Right cardiac atrium (tissue), 5 donors: Measurements from ENCODE around the gene NINJ2. TPM values are rescaled to one million over a fixed set of nuclear protein-coding genes. Genes with fewer than 3 reads are reported as not detected.
"Not testable (repeated sequence)": the region's sequence is repeated elsewhere in the genome, so short reads cannot be mapped to it uniquely, and the experiment has no call there.

Source experiments
- ATAC-seq, 2 donors: fragments of 200-7000 bp; cut with Tn5 transposase; one replicate each; pipeline versions ENCODE4 v1.8.0 to v1.9.1; 2020; ENCODE audit warnings: moderate library complexity in 2 of 2, mild to moderate bottlenecking in 1 of 2
- DNase-seq, 3 donors: peaks; one replicate each; pipeline ENCODE4 v3.0.0-alpha.2; 2020
- H3K27ac ChIP-seq: one replicate; pipeline ENCODE4 v1.5.1; 2013; ENCODE audit warnings: mild to moderate bottlenecking, low read length, control low read depth, moderate library complexity
- H3K27me3 ChIP-seq: one replicate; pipeline ENCODE4 v1.6.1; 2013; ENCODE audit not compliant: control insufficient read depth, insufficient read depth
- H3K4me1 ChIP-seq: one replicate; pipeline ENCODE4 v1.6.1; 2013; ENCODE audit warnings: low read length; ENCODE audit not compliant: control insufficient read depth, insufficient read depth
- H3K4me3 ChIP-seq: one replicate; pipeline ENCODE4 v1.5.1; 2013; ENCODE audit warnings: low read length, control low read depth
- H3K9me3 ChIP-seq: one replicate; pipeline ENCODE4 v1.6.1; 2013; ENCODE audit warnings: low read length; ENCODE audit not compliant: control insufficient read depth
- WGBS: extraction: QIAGEN DNeasy Blood & Tissue Kit; methylation state at CpG from one replicate; pipeline ENCODE4 v1.1.7; 2013; 5-methylcytosine and 5-hydroxymethylcytosine counted together
- intact Hi-C, 4 donors: fragments of 100-400 bp; cut with DNase I; formaldehyde crosslinking; loops; one replicate each; pipeline versions ENCODE4 v1.11.0 to v1.14.0; 2022 to 2023
- long read RNA-seq, 4 donors: library from polyadenylated mRNA; unstranded; transcript quantifications; one replicate each; pipeline ENCODE4 v2.0.0, GENCODE V29; 2020 to 2021
- polyA plus RNA-seq: library from polyadenylated mRNA; stranded (reverse); fragments of 200-250 nt; gene quantifications from one replicate; pipeline ENCODE4 v1.2.3, GENCODE V29; 2013
- total RNA-seq, 4 donors: library from RNA; stranded (reverse); fragmentation: NEBNext Ultra II Directional; extraction: Animal tissue kit (Norgen Biotek cat#: 25700); gene quantifications; one replicate each; pipeline ENCODE4 v1.2.1, GENCODE V29; 2021
- donor health status: healthy with polysubstance abuse.
- donor health status: DM: no; HTN: yes; CAD: no.
- donor health status: DM: no; HTN: no; CAD: no.
- donor health status: DM: no; HTN: yes; CAD: no; lungs with severe emphysema.
- donor health status: DM: yes; HTN: yes; CAD: no.

NINJ2 gene
- total RNA-seq: 1 to 10 TPM; 3.6 to 7.4 (median 5.5) TPM
- 5.9 TPM for polyA plus RNA-seq
- long read RNA-seq, donor 1, partial matches to known transcripts: 1 of 9 reads
- long read RNA-seq, donor 1, other reads (novel, unspliced or antisense): 5 of 9 reads
- long read RNA-seq, donor 2, partial matches to known transcripts: 0 of 1 reads
- long read RNA-seq, donor 2, other reads (novel, unspliced or antisense): 1 of 1 reads
- long read RNA-seq, donor 3, partial matches to known transcripts: 0 of 3 reads
- long read RNA-seq, donor 3, other reads (novel, unspliced or antisense): 2 of 3 reads
- long read RNA-seq, donor 4, partial matches to known transcripts: 0 of 2 reads
- long read RNA-seq, donor 4, other reads (novel, unspliced or antisense): 1 of 2 reads

GRCh38 chr12:663293-663871 is at the start of gene NINJ2:
NINJ2 (minus strand) TSS chr12:663445; CDS start chr12:663360, 85 bp downstream.
- intact Hi-C loops: loop anchor here in 1 of 4 donors (10.0 kb wide), 1 partner anchor 81 kb away; no protein-coding TSS in a partner anchor
- peaks cover 11% of the 10 kb centered on the region for H3K4me1 ChIP-seq
- H3K27ac ChIP-seq: peak within 1 kb of the TSS; percentile 66
- peak within 1 kb of the TSS; percentile 35 for H3K4me3 ChIP-seq
- H3K9me3 ChIP-seq: no peaks in the 10 kb centered on the region
- ATAC-seq: peak; percentile 47 to 50
- WGBS: 55% methylated on average over 17 of the region's 17 CpGs
- peak in 2 of 3 donors; percentile 36 to 70 for DNase-seq
- H3K27me3 ChIP-seq: no peaks in the 10 kb centered on the region

GRCh38 chr12:712172-712863 is 49.1 kb upstream of the NINJ2 start:
- Histone ChIP-seq H3K4me1 (no peaks in the 10 kb centered on the region), H3K4me3 (no peak overlapping the region), H3K27me3 (no peaks in the 10 kb centered on the region), H3K9me3 (no peaks in the 10 kb centered on the region), H3K27ac (no peak overlapping the region)
- intact Hi-C loops: no loop called here
- no peak for ATAC-seq
- 61% methylated on average over 8 of the region's 8 CpGs for WGBS
- no peak for DNase-seq

GRCh38 chr12:709455-710020 is 46.3 kb upstream of the NINJ2 start:
- Histone ChIP-seq H3K27ac (no peak overlapping the region), H3K4me1 (peaks cover under 1% of the 10 kb centered on the region), H3K9me3 (no peaks in the 10 kb centered on the region), H3K4me3 (no peak overlapping the region), H3K27me3 (no peaks in the 10 kb centered on the region)
- WGBS: 88% methylated on average over 7 of the region's 7 CpGs
- intact Hi-C loops: no loop called here
- DNase-seq (no peak), ATAC-seq (no peak)

GRCh38 chr12:708084-708483 is 44.8 kb upstream of the NINJ2 start:
- H3K4me3 ChIP-seq, H3K9me3 ChIP-seq, DNase-seq, H3K4me1 ChIP-seq, H3K27me3 ChIP-seq, ATAC-seq, H3K27ac ChIP-seq, intact Hi-C loops: not testable (repeated sequence)
- WGBS: 88% methylated on average over 3 of the region's 3 CpGs

- no peaks in the 10 kb centered on the region for H3K27me3 ChIP-seq
- ATAC-seq (no peak), DNase-seq (peak in 1 of 3 donors; percentile 54)
- WGBS: 81% methylated on average over 5 of the region's 5 CpGs
- H3K4me1 ChIP-seq: peaks cover 3% of the 10 kb centered on the region
- H3K27ac ChIP-seq: no peak overlapping the region
- intact Hi-C loops: no loop called here
- no peaks in the 10 kb centered on the region for H3K9me3 ChIP-seq
- H3K4me3 ChIP-seq: no peak overlapping the region
Observed at GRCh38 chr12:704516-705242, 41.4 kb upstream of the NINJ2 start.

GRCh38 chr12:701896-702539 is 38.8 kb upstream of the NINJ2 start:
- H3K9me3 ChIP-seq: no peaks in the 10 kb centered on the region
- no peaks in the 10 kb centered on the region for H3K27me3 ChIP-seq
- intact Hi-C loops: no loop called here
- ATAC-seq (peak in 1 of 2 donors; percentile 49), DNase-seq (no peak)
- H3K4me3 ChIP-seq: no peak overlapping the region
- WGBS: 72% methylated on average over 11 of the region's 11 CpGs
- H3K27ac ChIP-seq: no peak overlapping the region
- H3K4me1 ChIP-seq: peaks cover 3% of the 10 kb centered on the region

- DNase-seq (no peak), ATAC-seq (no peak)
- Histone ChIP-seq H3K4me3 (no peak overlapping the region), H3K27ac (no peak overlapping the region), H3K4me1 (peaks cover 3% of the 10 kb centered on the region), H3K27me3 (no peaks in the 10 kb centered on the region), H3K9me3 (no peaks in the 10 kb centered on the region)
- WGBS: 70% methylated on average over 4 of the region's 4 CpGs
- intact Hi-C loops: no loop called here
Observed at GRCh38 chr12:700016-700415, 36.8 kb upstream of the NINJ2 start.

- H3K9me3 ChIP-seq, H3K4me3 ChIP-seq, H3K4me1 ChIP-seq, H3K27ac ChIP-seq, H3K27me3 ChIP-seq, DNase-seq, intact Hi-C loops, ATAC-seq: not testable (repeated sequence)
- WGBS: 95% methylated on average over 4 of the region's 4 CpGs
Observed at GRCh38 chr12:698222-698621, 35.0 kb upstream of the NINJ2 start.

GRCh38 chr12:697481-697880 is 34.2 kb upstream of the NINJ2 start:
- Histone ChIP-seq H3K4me3 (no peak overlapping the region), H3K27ac (no peak overlapping the region), H3K4me1 (no peaks in the 10 kb centered on the region), H3K27me3 (no peaks in the 10 kb centered on the region), H3K9me3 (no peaks in the 10 kb centered on the region)
- ATAC-seq (no peak), DNase-seq (no peak)
- intact Hi-C loops: no loop called here
- 60% methylated on average over 2 of the region's 2 CpGs for WGBS

- H3K9me3 ChIP-seq: no peaks in the 10 kb centered on the region
Observed at GRCh38 chr12:694734-695503, 31.7 kb upstream of the NINJ2 start.

More at GRCh38 chr12:694734-695503, 31.7 kb upstream of the NINJ2 start:
- Histone ChIP-seq H3K4me3 (no peak overlapping the region), H3K4me1 (no peaks in the 10 kb centered on the region), H3K27me3 (no peaks in the 10 kb centered on the region), H3K27ac (no peak overlapping the region)
- intact Hi-C loops: no loop called here
- DNase-seq (no peak), ATAC-seq (no peak)
- WGBS: 88% methylated on average over 27 of the region's 27 CpGs
